Mesodermal cell (in vitro differentiated cells): ENCODE measurements around the gene TRIM66.

Source experiments
- H3K27ac ChIP-seq: 2 replicates; pipeline ENCODE4 v1.7.0; 2013; ENCODE audit warnings: mild to moderate bottlenecking, low read depth, low read length, moderate library complexity; ENCODE audit not compliant: severe bottlenecking
- H3K36me3 ChIP-seq: 2 replicates; pipeline ENCODE4 v1.7.1; 2013; ENCODE audit warnings: mild to moderate bottlenecking, low read length, moderate library complexity; ENCODE audit not compliant: control insufficient read depth, insufficient read depth
- H3K4me1 ChIP-seq: one replicate; pipeline ENCODE4 v1.7.1; 2013; ENCODE audit warnings: mild to moderate bottlenecking, low read length; ENCODE audit not compliant: insufficient read depth, control insufficient read depth, poor library complexity, severe bottlenecking
- H3K4me3 ChIP-seq: 2 replicates; pipeline ENCODE4 v1.7.0; 2013; ENCODE audit warnings: low read length, control low read depth, mild to moderate bottlenecking; ENCODE audit not compliant: insufficient read depth, poor library complexity, severe bottlenecking; ENCODE audit errors: extremely low read depth
- H3K9me3 ChIP-seq: 2 replicates; pipeline ENCODE4 v1.7.1; 2013; ENCODE audit warnings: mild to moderate bottlenecking, low read length, moderate library complexity; ENCODE audit not compliant: control insufficient read depth
- WGBS, 2 experiments: methylation state at CpG; one replicate each; pipeline ENCODE4 v1.1.5; 2013; ENCODE audit warnings: missing lambda C conversion rate in 2 of 2; ENCODE audit not compliant: insufficient coverage in 2 of 2; 5-methylcytosine and 5-hydroxymethylcytosine counted together

TRIM66 gene

GRCh38 chr11:8587915-8588314 lies 94.5 kb downstream of the TRIM66 start:
- Histone ChIP-seq H3K4me3 (no peak overlapping the region), H3K27ac (no peak overlapping the region), H3K4me1 (no peaks in the 10 kb centered on the region), H3K36me3 (no peaks in the 10 kb centered on the region), H3K9me3 (no peaks in the 10 kb centered on the region)

- Histone ChIP-seq H3K36me3 (no peaks in the 10 kb centered on the region), H3K4me3 (no peak overlapping the region), H3K27ac (no peak overlapping the region), H3K9me3 (no peaks in the 10 kb centered on the region), H3K4me1 (no peaks in the 10 kb centered on the region)
- no CpG with 5 or more reads among the region's 2 CpGs for WGBS, 2 experiments
Observed at GRCh38 chr11:8586805-8587204, 95.7 kb downstream of the TRIM66 start.

GRCh38 chr11:8586184-8586583 lies 96.3 kb downstream of the TRIM66 start:
- Histone ChIP-seq H3K36me3 (no peaks in the 10 kb centered on the region), H3K4me1 (no peaks in the 10 kb centered on the region), H3K27ac (no peak overlapping the region), H3K4me3 (no peak overlapping the region), H3K9me3 (no peaks in the 10 kb centered on the region)
- WGBS, 2 experiments, result 88% methylated on average over 1 of the region's 1 CpG; no CpG with 5 or more reads in 1 of the 2 experiments

GRCh38 chr11:8584511-8584910 lies 98.0 kb downstream of the TRIM66 start:
- Histone ChIP-seq H3K36me3 (no peaks in the 10 kb centered on the region), H3K4me1 (no peaks in the 10 kb centered on the region), H3K4me3 (no peak overlapping the region), H3K9me3 (no peaks in the 10 kb centered on the region), H3K27ac (no peak overlapping the region)
- 80 to 100% methylated on average over 2 of the region's 2 CpGs for WGBS, 2 experiments

- WGBS, 2 experiments, result 100% methylated on average over 1 of the region's 1 CpG; no CpG with 5 or more reads in 1 of the 2 experiments
- H3K4me1 ChIP-seq, result no peaks in the 10 kb centered on the region
- H3K4me3 ChIP-seq, result no peak overlapping the region
- no peaks in the 10 kb centered on the region for H3K36me3 ChIP-seq
- H3K9me3 ChIP-seq, result peaks cover under 1% of the 10 kb centered on the region
- H3K27ac ChIP-seq, result no peak overlapping the region
Observed at GRCh38 chr11:8584082-8584481, 98.4 kb downstream of the TRIM66 start.

- H3K4me3 ChIP-seq, result no peak overlapping the region
- H3K27ac ChIP-seq, result no peak overlapping the region
- H3K4me1 ChIP-seq, result no peaks in the 10 kb centered on the region
- peaks cover 3% of the 10 kb centered on the region for H3K9me3 ChIP-seq
- WGBS, 2 experiments, result no CpG with 5 or more reads among the region's 3 CpGs
- no peaks in the 10 kb centered on the region for H3K36me3 ChIP-seq
Observed at GRCh38 chr11:8581300-8581699, 101.2 kb downstream of the TRIM66 start.

- Histone ChIP-seq H3K36me3 (no peaks in the 10 kb centered on the region), H3K9me3 (peaks cover 3% of the 10 kb centered on the region)
- no CpG with 5 or more reads among the region's 2 CpGs for WGBS, 2 experiments
Observed at GRCh38 chr11:8577791-8578581, 104.5 kb downstream of the TRIM66 start.

GRCh38 chr11:8574798-8575197 lies 107.7 kb downstream of the TRIM66 start:
- Histone ChIP-seq H3K27ac (no peak overlapping the region), H3K4me1 (no peaks in the 10 kb centered on the region), H3K4me3 (no peak overlapping the region), H3K9me3 (peaks cover 3% of the 10 kb centered on the region), H3K36me3 (no peaks in the 10 kb centered on the region)
- 100% methylated on average over 1 of the region's 1 CpG for WGBS, 2 experiments

More at GRCh38 chr11:8577791-8578581, 104.5 kb downstream of the TRIM66 start:
- Histone ChIP-seq H3K4me3 (no peak overlapping the region), H3K4me1 (no peaks in the 10 kb centered on the region), H3K27ac (no peak overlapping the region)

GRCh38 chr11:8573777-8574176 lies 108.7 kb downstream of the TRIM66 start:
- H3K36me3 ChIP-seq, result no peaks in the 10 kb centered on the region
- H3K4me1 ChIP-seq, result no peaks in the 10 kb centered on the region
- no CpG with 5 or more reads among the region's 1 CpG for WGBS, 2 experiments
- no peak overlapping the region for H3K4me3 ChIP-seq
- no peaks in the 10 kb centered on the region for H3K9me3 ChIP-seq
- no peak overlapping the region for H3K27ac ChIP-seq

- 100% methylated on average over 1 of the region's 2 CpGs; no CpG with 5 or more reads in 1 of the 2 experiments for WGBS, 2 experiments
- Histone ChIP-seq H3K9me3 (no peaks in the 10 kb centered on the region), H3K4me1 (no peaks in the 10 kb centered on the region), H3K4me3 (no peak overlapping the region), H3K27ac (no peak overlapping the region), H3K36me3 (no peaks in the 10 kb centered on the region)
Observed at GRCh38 chr11:8567602-8568198, 114.8 kb downstream of the TRIM66 start.

GRCh38 chr11:8566613-8567210 lies 115.8 kb downstream of the TRIM66 start:
- no peak overlapping the region for H3K4me3 ChIP-seq
- WGBS, 2 experiments, result 50% methylated on average over 2 of the region's 5 CpGs; no CpG with 5 or more reads in 1 of the 2 experiments
- H3K27ac ChIP-seq, result no peak overlapping the region

More at GRCh38 chr11:8566613-8567210, 115.8 kb downstream of the TRIM66 start:
- no peaks in the 10 kb centered on the region for H3K4me1 ChIP-seq
- no peaks in the 10 kb centered on the region for H3K36me3 ChIP-seq
- H3K9me3 ChIP-seq, result peaks cover 4% of the 10 kb centered on the region
